Fibroblast of lung (primary cell): ENCODE data around the gene DCK. TPM values are rescaled to one million over a fixed set of nuclear protein-coding genes. Genes with fewer than 3 reads are reported as not detected.

Experiments used
- DNase-seq, 2 donors: peaks; one replicate each; pipeline versions ENCODE4 v3.0.0 to v3.0.0-alpha.2; 2010; ENCODE audit warnings: low read depth in 2 of 2
- H2AFZ ChIP-seq: 2 replicates; pipeline ENCODE4 v1.5.1; 2012; ENCODE audit warnings: low read length, control low read depth, inconsistent platforms
- H3K27ac ChIP-seq: 2 replicates; pipeline ENCODE4 v1.5.1; 2011; ENCODE audit warnings: low read length, control low read depth; ENCODE audit not compliant: insufficient read depth
- H3K27me3 ChIP-seq: 2 replicates; pipeline ENCODE4 v1.5.1; 2011; ENCODE audit warnings: mild to moderate bottlenecking, low read length; ENCODE audit not compliant: control insufficient read depth, insufficient read depth
- H3K36me3 ChIP-seq: 2 replicates; pipeline ENCODE4 v1.5.1; 2011; ENCODE audit warnings: low read length; ENCODE audit not compliant: control insufficient read depth, insufficient read depth
- H3K4me1 ChIP-seq: 2 replicates; pipeline ENCODE4 v1.5.1; 2011; ENCODE audit warnings: low read length; ENCODE audit not compliant: control insufficient read depth, insufficient read depth; ENCODE audit errors: extremely low read depth
- H3K4me2 ChIP-seq: 2 replicates; pipeline ENCODE4 v1.5.1; 2011; ENCODE audit warnings: low read length, control low read depth; ENCODE audit not compliant: insufficient read depth; ENCODE audit errors: extremely low read depth
- H3K4me3 ChIP-seq, 4 experiments: fragments of 200-600 bp in 1 of 4; sonication (generic) in 1 of 4; replicated peaks in 1 of 4; 2 replicates each; pipeline ENCODE4 v1.5.1; 2011 to 2016; ENCODE audit warnings: low read length in 4 of 4, low read depth in 3 of 4, mild to moderate bottlenecking in 3 of 4, control low read depth in 2 of 4, inconsistent platforms in 1 of 4, mixed read lengths in 1 of 4; ENCODE audit not compliant: insufficient read depth in 1 of 4; ENCODE audit errors: control extremely low read depth in 1 of 4
- H3K79me2 ChIP-seq: 2 replicates; pipeline ENCODE4 v1.5.1; 2012; ENCODE audit warnings: mild to moderate bottlenecking, low read length, inconsistent platforms; ENCODE audit not compliant: control insufficient read depth, insufficient read depth
- H3K9ac ChIP-seq: 2 replicates; pipeline ENCODE4 v1.5.1; 2011; ENCODE audit warnings: mild to moderate bottlenecking, low read length, control low read depth; ENCODE audit not compliant: insufficient read depth
- H3K9me3 ChIP-seq: 2 replicates; pipeline ENCODE4 v1.5.1; 2012; ENCODE audit warnings: low read depth, low read length; ENCODE audit not compliant: control insufficient read depth, insufficient read depth
- H4K20me1 ChIP-seq: 2 replicates; pipeline ENCODE4 v1.5.1; 2011; ENCODE audit warnings: low read length; ENCODE audit not compliant: control insufficient read depth, insufficient read depth; ENCODE audit errors: extremely low read depth
- EZH2 ChIP-seq: IDR thresholded peaks from 2 replicates; pipeline ENCODE4 v1.5.1; 2012; ENCODE audit warnings: low read length, control low read depth, mild to moderate bottlenecking; ENCODE audit errors: missing control alignments
- polyA plus RNA-seq, 2 donors: library from polyadenylated mRNA; depleted of rRNA in 1 of 2; stranded (reverse) in 1 of 2; unstranded in 1 of 2; fragments of >200 nt; gene quantifications; 2 replicates each; pipeline ENCODE4 v1.2.1, GENCODE V29; 2011 to 2012; ENCODE audit warnings: missing spikeins in 1 of 2
- total RNA-seq: library from RNA; depleted of rRNA; stranded (reverse); fragments of >200 nt; gene quantifications from 2 replicates; pipeline ENCODE4 v1.2.1, GENCODE V29; 2014
- TF ChIP-seq, protein P1 (sequence below), 2 donors: IDR thresholded peaks in 1 of 2; conservative IDR thresholded peaks in 1 of 2; 1 replicate in 1 of 2; 2 replicates in 1 of 2; pipeline ENCODE4 v1.5.1; 2011 to 2012; ENCODE audit warnings: low read length in 2 of 2, control low read depth in 1 of 2, inconsistent platforms in 1 of 2, low read depth in 1 of 2, mild to moderate bottlenecking in 1 of 2

The DCK gene
- total and polyA plus RNA-seq, 2 donors (not counting 1 experiment from before 2014, with no cell fraction given) = 12.2 to 18.4 TPM

- DNase-seq = no peak
- Histone ChIP-seq H3K4me2 (no peak overlapping the region), H3K4me1 (peaks cover 7% of the 10 kb centered on the region), H3K36me3 (no peaks in the 10 kb centered on the region), H2AFZ (no peak overlapping the region), H3K27me3 (no peaks in the 10 kb centered on the region), H3K9ac (no peak overlapping the region), H3K27ac (peak overlapping the region; percentile 4), H3K9me3 (no peaks in the 10 kb centered on the region), H4K20me1 (no peaks in the 10 kb centered on the region), H3K79me2 (peaks cover 16% of the 10 kb centered on the region), H3K4me3 (no peak overlapping the region)
- no peak for TF ChIP-seq EZH2
- TF ChIP-seq, protein P1, sequence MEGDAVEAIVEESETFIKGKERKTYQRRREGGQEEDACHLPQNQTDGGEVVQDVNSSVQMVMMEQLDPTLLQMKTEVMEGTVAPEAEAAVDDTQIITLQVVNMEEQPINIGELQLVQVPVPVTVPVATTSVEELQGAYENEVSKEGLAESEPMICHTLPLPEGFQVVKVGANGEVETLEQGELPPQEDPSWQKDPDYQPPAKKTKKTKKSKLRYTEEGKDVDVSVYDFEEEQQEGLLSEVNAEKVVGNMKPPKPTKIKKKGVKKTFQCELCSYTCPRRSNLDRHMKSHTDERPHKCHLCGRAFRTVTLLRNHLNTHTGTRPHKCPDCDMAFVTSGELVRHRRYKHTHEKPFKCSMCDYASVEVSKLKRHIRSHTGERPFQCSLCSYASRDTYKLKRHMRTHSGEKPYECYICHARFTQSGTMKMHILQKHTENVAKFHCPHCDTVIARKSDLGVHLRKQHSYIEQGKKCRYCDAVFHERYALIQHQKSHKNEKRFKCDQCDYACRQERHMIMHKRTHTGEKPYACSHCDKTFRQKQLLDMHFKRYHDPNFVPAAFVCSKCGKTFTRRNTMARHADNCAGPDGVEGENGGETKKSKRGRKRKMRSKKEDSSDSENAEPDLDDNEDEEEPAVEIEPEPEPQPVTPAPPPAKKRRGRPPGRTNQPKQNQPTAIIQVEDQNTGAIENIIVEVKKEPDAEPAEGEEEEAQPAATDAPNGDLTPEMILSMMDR (conservative IDR thresholded peaks at IDR 0.05 in 1 of 2, IDR thresholded peaks at IDR 0.05 in 1 of 2; ENCODE audit: low read depth in 1 of 2, low read length in 2 of 2) = no peak
These were observed 14.7 kb downstream of the DCK start for GRCh38 chr4:71008196-71008595.

DNA sequence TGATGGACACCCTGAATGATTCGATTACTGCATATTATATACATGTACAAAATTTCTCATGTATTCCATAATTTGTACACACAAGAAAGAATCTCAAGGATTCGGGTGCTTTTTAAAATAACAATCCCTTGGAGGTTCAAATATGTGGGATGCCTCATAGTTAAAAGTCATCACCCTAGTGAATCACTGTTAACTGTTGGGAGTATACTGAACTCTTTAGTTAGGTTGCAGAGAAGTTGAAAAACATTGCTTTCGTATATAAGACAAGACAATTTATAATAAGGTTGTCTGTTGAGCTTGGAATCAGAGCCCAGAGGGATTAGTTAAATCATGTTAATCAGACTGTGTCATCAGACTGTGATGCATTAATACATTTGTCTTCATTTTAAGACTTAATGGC lies 15.6 kb downstream of the DCK start:
- Histone ChIP-seq H4K20me1 (no peaks in the 10 kb centered on the region), H3K27ac (peak overlapping the region; percentile 4), H3K4me1 (peaks cover 7% of the 10 kb centered on the region), H3K27me3 (no peaks in the 10 kb centered on the region), H3K4me2 (no peak overlapping the region), H2AFZ (no peak overlapping the region), H3K36me3 (no peaks in the 10 kb centered on the region), H3K9me3 (no peaks in the 10 kb centered on the region), H3K9ac (no peak overlapping the region), H3K4me3 (no peak overlapping the region), H3K79me2 (peaks cover 13% of the 10 kb centered on the region)
- peak in 1 of 2 donors; percentile 61 for DNase-seq
- TF ChIP-seq, protein P1 (conservative IDR thresholded peaks at IDR 0.05 in 1 of 2, IDR thresholded peaks at IDR 0.05 in 1 of 2; ENCODE audit: low read depth in 1 of 2, low read length in 2 of 2) = no peak
- no peak for TF ChIP-seq EZH2

- no peaks in the 10 kb centered on the region for H3K36me3 ChIP-seq
- no peak overlapping the region for H3K27ac ChIP-seq
- TF ChIP-seq EZH2 = no peak
- TF ChIP-seq, protein P1 (conservative IDR thresholded peaks at IDR 0.05 in 1 of 2, IDR thresholded peaks at IDR 0.05 in 1 of 2; ENCODE audit: low read depth in 1 of 2, low read length in 2 of 2) = peak; percentile 53 to 63
- H3K4me3 ChIP-seq = no peak overlapping the region
- peaks cover 7% of the 10 kb centered on the region for H3K4me1 ChIP-seq
- peaks cover 6% of the 10 kb centered on the region for H3K79me2 ChIP-seq
- H4K20me1 ChIP-seq = no peaks in the 10 kb centered on the region
- peak overlapping the region; percentile 13 for H3K4me2 ChIP-seq
- H2AFZ ChIP-seq = no peak overlapping the region
- DNase-seq = peak; percentile 43 to 70
- H3K9me3 ChIP-seq = no peaks in the 10 kb centered on the region
- H3K9ac ChIP-seq = no peak overlapping the region
- H3K27me3 ChIP-seq = no peaks in the 10 kb centered on the region
These were observed 16.6 kb downstream of the DCK start for GRCh38 chr4:71009890-71010588.
